Ovary (tissue), 9 donors: ENCODE measurements around the gene PTPRN2. TPM values are rescaled to one million over a fixed set of nuclear protein-coding genes. Genes with fewer than 3 reads are reported as not detected.
"Not testable (repeated sequence)": the region's sequence is repeated elsewhere in the genome, so short reads cannot be mapped to it uniquely, and the experiment has no call there.

Source experiments
- DNase-seq, 5 donors: peaks; one replicate each; pipeline ENCODE4 v3.0.0-alpha.2; 2019 to 2020
- H3K27ac ChIP-seq, 2 donors: fragments of 200-600 bp; one replicate each; pipeline versions ENCODE4 v1.5.1 to v1.8.0; 2019 to 2022
- H3K27me3 ChIP-seq: fragments of 200-600 bp; one replicate; pipeline ENCODE4 v1.8.0; 2022
- H3K36me3 ChIP-seq: fragments of 200-600 bp; sonication (generic); one replicate; pipeline ENCODE4 v1.5.1; 2019
- H3K4me1 ChIP-seq: one replicate; pipeline ENCODE4 v1.8.1; 2013; ENCODE audit warnings: mild to moderate bottlenecking, moderate library complexity; ENCODE audit not compliant: insufficient read depth
- H3K4me3 ChIP-seq: fragments of 200-600 bp; sonication (generic); one replicate; pipeline ENCODE4 v1.5.1; 2017
- H3K9me3 ChIP-seq, 2 donors: fragments of 200-600 bp in 1 of 2; sonication (generic) in 1 of 2; one replicate each; pipeline versions ENCODE4 v1.5.1 to v1.8.1; 2013 to 2019; ENCODE audit warnings: mild to moderate bottlenecking in 1 of 2, moderate library complexity in 1 of 2
- EP300 ChIP-seq: sonication (generic); formaldehyde crosslinking; IDR thresholded peaks from one replicate; pipeline ENCODE4 v1.6.1; 2017; ENCODE audit warnings: antibody characterized with exemption
- POLR2A ChIP-seq: fragments of 450-650 bp; IDR thresholded peaks from one replicate; pipeline ENCODE4 v1.6.1; 2017; ENCODE audit warnings: antibody characterized with exemption, mild to moderate bottlenecking, moderate library complexity
- WGBS, 3 donors: extraction: QIAGEN DNeasy Blood & Tissue Kit in 1 of 3; methylation state at CpG; one replicate each; pipeline versions ENCODE4 v1.1.5 to v1.1.7; 2013 to 2017; 5-methylcytosine and 5-hydroxymethylcytosine counted together
- intact Hi-C, 4 donors: fragments of 100-400 bp; cut with DNase I; formaldehyde crosslinking; loops; one replicate each; pipeline versions ENCODE4 v1.11.0 to v1.15.1; 2022 to 2023
- polyA plus RNA-seq, 2 donors: library from polyadenylated mRNA; stranded (reverse); fragments of 200-250 nt in 1 of 2; fragments of 350-450 nt in 1 of 2; fragmentation: Illumina TruSeq in 1 of 2; extraction: RNeasy Lipid Tissue Mini Kit (QIAGEN cat#74804) in 1 of 2; gene quantifications; one replicate each; pipeline ENCODE4 v1.2.3, GENCODE V29; 2013 to 2014
- total RNA-seq, 7 donors: library from RNA; depleted of rRNA in 2 of 7; stranded (reverse); fragments of >200 nt in 2 of 7; fragmentation: NEBNext Ultra II Directional in 3 of 7; extraction: Animal tissue kit (Norgen Biotek cat#: 25700) in 3 of 7; gene quantifications; one replicate each; pipeline versions ENCODE4 v1.1.0 to v1.2.4, GENCODE V29; 2016 to 2023
- TF ChIP-seq, protein P1 (sequence below), 3 donors: fragments of 450-650 bp in 2 of 3; fragments of 200-600 bp in 1 of 3; IDR thresholded peaks; one replicate each; pipeline versions ENCODE4 v1.5.1 to v1.8.0; 2016 to 2022; ENCODE audit warnings: antibody characterized with exemption in 3 of 3, mild to moderate bottlenecking in 1 of 3
- donor health status: DM: no; HTN: no; CAD: no; lungs with moderate emphysema.
- donor health status: DM: no; HTN: no; CAD: no.
- donor health status: Bipolar disorder and iron deficiency.
- donor health status: DM: yes; HTN: yes; CAD: no.
- donor health status: DM: no; HTN: no; CAD: no.
- donor health status: DM: yes; HTN: yes; CAD: no.

Gene PTPRN2
- total and polyA plus RNA-seq, 9 donors, result 3.5 to 11.1 (median 5.9) TPM

DNA sequence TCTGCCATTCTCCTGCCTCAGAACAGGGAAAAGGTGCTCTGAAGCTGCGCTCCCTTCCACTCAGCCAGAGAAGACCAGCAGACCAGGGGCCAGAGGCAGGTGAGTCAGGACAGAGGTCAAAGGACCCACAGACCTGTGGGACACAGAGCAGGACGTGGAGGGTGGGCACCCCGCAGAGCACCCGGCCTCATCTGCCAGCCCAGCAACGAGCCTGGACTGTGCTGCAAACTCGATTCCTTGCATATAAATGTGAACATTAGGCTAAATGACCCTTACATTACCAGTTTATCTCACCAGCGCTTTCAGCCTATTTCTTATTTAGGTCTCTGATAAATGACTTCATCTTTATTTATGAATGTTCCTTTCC, 50.1 kb downstream of the PTPRN2 start:
- no peaks in the 10 kb centered on the region for H3K36me3 ChIP-seq
- no peak overlapping the region for H3K27ac ChIP-seq
- H3K9me3 ChIP-seq, result no peaks in the 10 kb centered on the region
- DNase-seq, result no peak
- H3K4me1 ChIP-seq, result no peaks in the 10 kb centered on the region
- TF ChIP-seq POLR2A, result no peak
- TF ChIP-seq, protein P1, sequence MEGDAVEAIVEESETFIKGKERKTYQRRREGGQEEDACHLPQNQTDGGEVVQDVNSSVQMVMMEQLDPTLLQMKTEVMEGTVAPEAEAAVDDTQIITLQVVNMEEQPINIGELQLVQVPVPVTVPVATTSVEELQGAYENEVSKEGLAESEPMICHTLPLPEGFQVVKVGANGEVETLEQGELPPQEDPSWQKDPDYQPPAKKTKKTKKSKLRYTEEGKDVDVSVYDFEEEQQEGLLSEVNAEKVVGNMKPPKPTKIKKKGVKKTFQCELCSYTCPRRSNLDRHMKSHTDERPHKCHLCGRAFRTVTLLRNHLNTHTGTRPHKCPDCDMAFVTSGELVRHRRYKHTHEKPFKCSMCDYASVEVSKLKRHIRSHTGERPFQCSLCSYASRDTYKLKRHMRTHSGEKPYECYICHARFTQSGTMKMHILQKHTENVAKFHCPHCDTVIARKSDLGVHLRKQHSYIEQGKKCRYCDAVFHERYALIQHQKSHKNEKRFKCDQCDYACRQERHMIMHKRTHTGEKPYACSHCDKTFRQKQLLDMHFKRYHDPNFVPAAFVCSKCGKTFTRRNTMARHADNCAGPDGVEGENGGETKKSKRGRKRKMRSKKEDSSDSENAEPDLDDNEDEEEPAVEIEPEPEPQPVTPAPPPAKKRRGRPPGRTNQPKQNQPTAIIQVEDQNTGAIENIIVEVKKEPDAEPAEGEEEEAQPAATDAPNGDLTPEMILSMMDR (IDR thresholded peaks at IDR 0.05), result no peak
- no peak for TF ChIP-seq EP300
- H3K27me3 ChIP-seq, result no peaks in the 10 kb centered on the region
- intact Hi-C loops, result no loop called here
- WGBS, 3 donors, result 63 to 73% (median 67%) methylated on average over 7 of the region's 7 CpGs
- H3K4me3 ChIP-seq, result no peak overlapping the region

DNA sequence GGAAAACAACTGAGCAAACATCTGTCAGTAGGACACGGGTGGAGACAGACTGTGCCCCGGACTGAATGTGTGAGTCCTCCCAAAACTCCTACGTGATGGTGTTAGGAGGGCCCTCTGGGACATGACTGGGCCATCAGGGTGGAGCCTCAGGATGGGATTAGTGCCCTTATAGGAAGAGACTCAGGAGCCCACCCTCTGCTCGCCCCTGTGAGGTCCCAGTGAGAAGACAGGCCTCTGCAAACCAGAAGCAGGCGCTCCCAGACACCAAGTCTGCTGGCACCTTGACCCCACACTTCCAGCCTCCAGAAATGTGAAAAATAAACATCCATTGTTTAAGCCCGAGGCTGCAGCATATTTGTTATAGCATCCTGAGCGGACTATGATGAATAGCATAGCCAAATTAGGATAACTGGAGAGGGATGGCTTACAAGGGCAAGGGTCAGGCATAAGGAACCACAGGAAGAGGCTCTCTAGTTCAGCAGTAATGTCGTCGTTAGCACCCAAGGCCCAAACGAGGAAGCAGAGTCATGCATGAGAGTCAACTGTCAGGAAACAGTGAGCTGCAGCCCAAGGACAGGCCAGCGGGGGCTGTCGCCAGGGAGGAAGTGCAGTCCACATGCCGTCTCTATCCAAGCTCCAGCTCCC, 50.6 kb downstream of the PTPRN2 start:
- TF ChIP-seq, protein P1 (IDR thresholded peaks at IDR 0.05), result no peak
- TF ChIP-seq POLR2A, result no peak
- TF ChIP-seq EP300, result no peak
- no peaks in the 10 kb centered on the region for H3K4me1 ChIP-seq
- intact Hi-C loops, result no loop called here
- no peaks in the 10 kb centered on the region for H3K9me3 ChIP-seq
- no peak overlapping the region for H3K27ac ChIP-seq
- no peak for DNase-seq
- 51 to 56% (median 53%) methylated on average over 13 of the region's 13 CpGs for WGBS, 3 donors
- no peaks in the 10 kb centered on the region for H3K27me3 ChIP-seq
- H3K36me3 ChIP-seq, result no peaks in the 10 kb centered on the region
- H3K4me3 ChIP-seq, result no peak overlapping the region

DNA sequence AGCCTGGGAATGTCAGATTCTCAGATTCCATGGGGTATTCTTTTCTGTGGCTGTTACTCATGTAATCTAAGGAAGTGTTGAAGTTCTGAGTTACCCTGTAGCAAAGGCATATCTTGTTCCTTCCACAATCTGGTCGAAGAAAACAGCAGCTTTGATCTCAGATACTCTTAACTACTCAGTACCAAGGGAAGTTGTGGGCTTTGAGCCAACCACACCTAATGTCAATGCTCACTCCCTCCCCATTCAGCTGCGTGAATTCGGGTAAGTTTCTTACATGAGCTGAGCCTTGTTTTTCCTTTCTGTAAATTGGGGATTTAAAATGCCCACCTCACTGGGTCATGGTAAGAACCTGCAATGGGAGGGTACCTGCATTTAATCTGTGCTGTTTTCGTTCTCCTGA, 52.5 kb downstream of the PTPRN2 start:
- intact Hi-C loops, result no loop called here
- DNase-seq, result no peak
- H3K4me3 ChIP-seq, result no peak overlapping the region
- WGBS, 3 donors, result 75 to 80% (median 79%) methylated on average over 4 of the region's 4 CpGs
- no peak overlapping the region for H3K27ac ChIP-seq
- TF ChIP-seq, protein P1 (IDR thresholded peaks at IDR 0.05), result no peak
- TF ChIP-seq EP300, result no peak
- TF ChIP-seq POLR2A, result no peak
- H3K36me3 ChIP-seq, result no peaks in the 10 kb centered on the region
- no peaks in the 10 kb centered on the region for H3K27me3 ChIP-seq
- H3K9me3 ChIP-seq, result no peaks in the 10 kb centered on the region
- no peaks in the 10 kb centered on the region for H3K4me1 ChIP-seq

DNA sequence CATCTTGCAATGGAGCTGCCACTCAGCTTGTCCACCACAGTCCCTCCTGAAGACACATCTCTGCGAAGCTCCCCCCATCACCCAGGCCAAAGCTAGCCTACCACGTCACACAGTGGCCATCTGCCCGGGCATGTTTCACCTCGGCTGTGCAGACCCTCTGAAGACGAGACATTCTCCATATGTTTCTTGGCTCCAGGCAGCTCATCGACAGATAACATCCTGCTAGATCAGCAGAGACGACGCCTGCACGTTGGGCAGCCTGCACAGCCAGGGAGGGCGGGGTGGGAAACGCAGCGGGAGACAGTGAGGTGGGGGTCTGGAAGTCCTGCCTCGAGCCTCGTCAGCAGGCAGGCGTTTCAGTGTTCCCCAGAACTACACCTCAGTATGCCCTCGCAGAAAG, 53.0 kb downstream of the PTPRN2 start:
- H3K9me3 ChIP-seq, result no peaks in the 10 kb centered on the region
- no peaks in the 10 kb centered on the region for H3K4me1 ChIP-seq
- 60 to 72% (median 68%) methylated on average over 16 of the region's 16 CpGs for WGBS, 3 donors
- no peaks in the 10 kb centered on the region for H3K36me3 ChIP-seq
- no peaks in the 10 kb centered on the region for H3K27me3 ChIP-seq
- H3K27ac ChIP-seq, result no peak overlapping the region
- H3K4me3 ChIP-seq, result no peak overlapping the region
- intact Hi-C loops, result no loop called here
- DNase-seq, result no peak
- TF ChIP-seq EP300, result no peak
- no peak for TF ChIP-seq POLR2A

DNA sequence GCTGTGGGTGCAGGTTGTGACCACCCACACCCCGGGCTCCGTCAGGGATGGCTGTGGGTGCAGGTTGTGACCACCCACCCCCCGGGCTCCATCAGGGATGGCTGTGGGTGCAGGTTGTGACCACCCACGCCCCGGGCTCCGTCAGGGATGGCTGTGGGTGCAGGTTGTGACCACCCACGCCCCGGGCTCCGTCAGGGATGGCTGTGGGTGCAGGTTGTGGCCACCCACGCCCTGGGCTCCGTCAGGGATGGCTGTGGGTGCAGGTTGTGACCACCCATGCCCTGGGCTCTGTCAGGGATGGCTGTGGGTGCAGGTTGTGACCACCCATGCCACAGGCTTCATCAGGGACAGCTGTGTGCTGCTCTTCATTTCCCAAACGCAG, 53.5 kb downstream of the PTPRN2 start:
- H3K9me3 ChIP-seq, DNase-seq, H3K4me3 ChIP-seq, intact Hi-C loops, H3K27me3 ChIP-seq, H3K27ac ChIP-seq, H3K4me1 ChIP-seq, H3K36me3 ChIP-seq: not testable (repeated sequence)
- WGBS, 3 donors, result 77 to 89% (median 82%) methylated on average over 10 to 12 of the region's 12 CpGs
